ENCODE results near the gene CHRNA5.

CHRNA5 gene

DNA sequence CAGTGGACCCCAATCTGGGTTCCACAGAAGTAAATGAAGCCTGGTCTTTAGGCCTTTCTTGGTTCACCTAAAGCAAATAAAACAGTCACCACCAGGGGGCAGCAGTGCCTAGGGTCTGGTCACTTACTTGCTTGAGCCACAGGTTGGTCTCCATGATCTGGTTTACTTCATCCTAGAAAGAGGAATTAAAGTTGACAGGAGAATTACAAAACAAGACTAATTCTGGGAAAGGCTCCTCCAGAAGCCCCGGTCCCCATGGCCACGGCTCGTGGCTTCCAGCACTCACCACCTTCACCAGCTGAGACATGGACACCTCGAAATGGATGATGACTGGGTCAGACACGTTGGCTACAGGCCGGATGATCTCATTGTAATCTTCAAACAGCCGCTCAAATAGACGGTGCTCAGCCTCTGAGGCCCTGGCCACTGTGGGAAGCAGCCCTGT, 53.2 kb downstream of the CHRNA5 start:
- Mint-ChIP-seq H3K27ac (no peak overlapping the region), H3K27me3 (peaks cover 39 to 48% of the 10 kb centered on the region in 2 donors)

DNA sequence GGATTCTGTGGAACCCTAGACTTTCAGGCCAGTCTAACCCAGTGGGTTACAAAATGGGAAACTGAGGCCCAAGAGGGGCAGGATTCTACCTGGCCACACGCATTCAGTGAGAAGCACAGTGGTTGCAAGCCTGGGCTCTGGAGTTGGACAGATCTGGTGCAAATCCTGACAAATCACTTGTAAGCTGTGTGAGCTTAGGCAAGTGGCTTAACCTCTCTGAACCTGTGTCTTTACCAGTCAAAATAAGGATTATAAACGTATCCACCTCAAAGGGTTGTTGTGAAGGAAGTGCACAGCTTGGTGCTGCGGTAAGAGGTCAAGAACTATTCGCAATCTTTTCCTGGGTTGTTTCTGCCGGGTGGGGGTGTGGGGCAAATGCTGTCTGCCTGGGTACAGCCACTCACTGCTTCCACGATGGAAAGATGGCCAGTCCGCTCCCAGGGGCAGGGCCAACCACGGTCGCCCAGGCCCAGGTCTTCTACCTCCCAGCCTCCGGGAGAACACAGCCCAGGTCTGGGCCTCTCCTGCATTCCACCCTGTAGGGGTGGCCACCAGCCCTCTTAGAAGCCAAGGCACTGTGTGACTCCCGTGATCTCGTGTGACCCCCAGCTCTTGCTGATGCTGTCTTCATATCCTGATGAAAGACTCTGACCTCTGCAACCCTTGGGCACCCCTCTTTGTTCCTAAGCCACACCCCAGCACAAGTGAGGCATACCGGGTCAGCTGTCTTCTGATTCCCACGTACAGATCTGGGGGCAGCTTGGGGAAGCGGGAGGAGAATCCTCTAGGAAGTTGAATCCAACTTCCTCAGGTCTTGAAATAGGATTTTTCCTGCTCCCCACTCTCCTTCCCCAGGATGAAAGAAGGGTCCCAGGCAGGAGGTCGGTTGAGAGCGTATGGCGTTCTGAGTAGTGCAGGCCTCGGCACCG, 54.0 kb downstream of the CHRNA5 start:
- Mint-ChIP-seq H3K27ac (no peak overlapping the region), H3K27me3 (peaks cover 47 to 56% of the 10 kb centered on the region in 2 donors), H3K4me3 (no peak overlapping the region), H3K36me3 (ENCODE audit: insufficient read depth) (no peaks in the 10 kb centered on the region), H3K9me3 (no peaks in the 10 kb centered on the region), H3K4me1 (ENCODE audit: low read depth in 2 of 2) (peaks cover 0 to 5% of the 10 kb centered on the region in 2 donors)
- DNase-seq (no peak), ATAC-seq (replicated peaks) (no peak)

More for the DNA sequence above, 53.2 kb downstream of the CHRNA5 start:
- peaks cover 0 to 5% of the 10 kb centered on the region in 2 donors for H3K4me1 Mint-ChIP-seq (ENCODE audit: low read depth in 2 of 2)
- H3K4me3 Mint-ChIP-seq: no peak overlapping the region
- no peaks in the 10 kb centered on the region for H3K9me3 Mint-ChIP-seq
- no peaks in the 10 kb centered on the region for H3K36me3 Mint-ChIP-seq (ENCODE audit: insufficient read depth)
- DNase-seq: peak; percentile 76 to 82 (median 82)
- peak; percentile 43 for ATAC-seq (replicated peaks)

DNA sequence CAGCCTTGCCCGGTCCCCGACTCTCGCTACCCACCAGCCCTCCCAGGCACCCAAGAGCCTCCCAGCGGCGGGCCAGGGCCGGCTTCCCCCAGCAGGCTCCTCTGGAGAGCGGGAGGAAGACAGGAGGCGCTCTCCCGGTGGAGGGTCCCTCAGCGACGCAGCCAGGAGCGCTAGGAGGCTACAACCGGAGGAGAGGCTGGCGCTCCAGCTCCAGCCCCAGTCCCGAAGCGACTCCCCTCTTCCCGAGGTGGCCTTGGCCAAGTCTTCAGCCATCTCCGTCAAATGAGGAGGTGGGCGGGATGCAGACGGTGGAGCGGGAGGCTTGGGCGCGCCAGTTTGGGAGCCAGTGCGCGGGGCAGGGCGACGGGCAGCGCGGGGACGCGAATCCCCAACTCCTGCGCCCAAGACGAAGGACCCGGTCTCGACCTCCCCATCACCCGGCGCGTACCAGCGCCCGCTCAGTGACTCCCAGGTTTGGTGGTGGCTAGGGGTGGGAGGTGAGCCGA, 54.8 kb downstream of the CHRNA5 start:
- Mint-ChIP-seq H3K27me3 (peaks cover 50 to 64% of the 10 kb centered on the region in 2 donors), H3K4me1 (ENCODE audit: low read depth in 2 of 2) (peaks cover 0 to 5% of the 10 kb centered on the region in 2 donors), H3K36me3 (ENCODE audit: insufficient read depth) (no peaks in the 10 kb centered on the region), H3K9me3 (no peaks in the 10 kb centered on the region), H3K4me3 (no peak overlapping the region), H3K27ac (no peak overlapping the region)
- no peak for DNase-seq
- ATAC-seq (replicated peaks): no peak

DNA sequence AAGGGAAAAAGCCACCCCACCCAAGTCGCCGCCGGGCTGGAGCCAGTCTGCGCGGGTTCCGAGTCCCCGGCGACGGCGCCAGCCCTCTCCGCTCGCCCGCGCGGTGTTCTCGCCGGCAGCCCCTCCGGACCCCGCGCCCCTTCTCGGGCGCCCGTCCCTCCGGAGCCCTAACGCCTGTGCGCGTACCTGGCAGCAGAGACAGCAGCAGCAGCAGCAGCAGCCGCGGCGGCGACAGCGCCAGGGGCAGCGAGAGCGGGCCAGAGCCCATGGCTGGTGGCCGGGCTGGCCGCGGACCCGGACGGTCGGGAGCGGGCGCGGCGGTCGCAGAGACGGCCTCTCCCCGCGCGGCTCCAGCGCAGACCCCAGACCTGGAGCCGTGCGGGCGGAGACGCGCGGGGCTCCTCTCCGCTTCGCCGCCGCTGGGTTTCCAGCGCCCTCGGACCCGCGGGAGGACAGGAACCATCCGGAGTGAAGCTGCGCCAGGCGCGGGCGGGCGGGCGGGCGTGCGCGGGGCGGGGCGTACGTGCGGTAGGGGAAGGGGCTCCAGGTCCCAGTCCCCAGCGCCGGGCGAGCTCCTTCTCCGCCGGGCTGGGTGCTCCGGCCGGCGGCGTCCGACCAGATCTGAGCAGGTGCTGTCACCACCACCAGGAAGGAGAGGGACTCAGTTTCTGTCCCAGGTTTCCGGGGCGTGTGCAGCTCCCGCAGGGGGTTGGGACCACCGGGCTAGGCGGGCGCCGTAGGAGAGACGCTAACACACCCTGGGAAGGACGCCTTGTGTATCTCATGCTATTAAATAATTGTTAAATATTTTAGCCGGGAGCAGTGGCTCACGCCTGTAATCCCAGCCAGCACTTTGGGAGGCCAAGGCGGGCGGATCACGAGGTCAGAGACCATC, 55.5 kb downstream of the CHRNA5 start, which contains the start of gene CHRNA3:
Gene CHRNA3, minus strand, starts transcription at position 470 of the 895 bp plus-strand sequence. Its CDS starts 202 bp downstream, at position 268.
- Mint-ChIP-seq H3K27me3 (peaks cover 50 to 71% of the 10 kb centered on the region in 2 donors), H3K36me3 (ENCODE audit: insufficient read depth) (no peaks in the 10 kb centered on the region)

DNA sequence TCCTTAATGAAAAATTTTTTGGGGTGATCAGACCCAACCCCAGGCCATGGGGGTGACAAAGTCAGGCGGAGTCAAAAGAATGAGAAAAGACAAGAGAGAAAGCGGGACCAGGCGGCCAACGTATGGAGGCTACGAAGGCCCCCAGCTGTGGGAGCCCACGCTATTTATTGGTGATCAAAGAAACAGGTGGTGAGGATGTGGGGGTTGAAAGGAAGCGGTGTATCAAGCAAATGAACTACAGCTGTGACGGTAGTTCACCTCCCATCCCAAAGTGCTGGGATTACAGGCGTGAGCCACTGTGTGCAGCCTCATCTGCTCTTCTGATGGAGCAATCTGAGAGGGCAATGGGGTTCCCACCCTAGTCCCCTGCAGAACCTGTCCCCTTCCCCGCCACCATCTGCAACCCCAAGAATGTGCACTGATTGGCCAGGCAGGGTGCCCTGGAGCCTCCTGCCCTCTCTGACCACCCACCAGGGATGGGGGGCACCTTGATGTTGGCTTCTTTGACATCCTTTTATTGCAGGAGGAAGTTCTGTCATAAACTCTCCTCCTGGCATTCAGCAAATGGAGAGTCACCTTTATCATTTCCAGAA, 56.6 kb downstream of the CHRNA5 start:
- Mint-ChIP-seq H3K9me3 (no peaks in the 10 kb centered on the region), H3K4me1 (ENCODE audit: low read depth in 2 of 2) (peaks cover 0 to 7% of the 10 kb centered on the region in 2 donors), H3K27ac (no peak overlapping the region), H3K27me3 (peaks cover 59 to 82% of the 10 kb centered on the region in 2 donors), H3K36me3 (ENCODE audit: insufficient read depth) (no peaks in the 10 kb centered on the region), H3K4me3 (no peak overlapping the region)
- no peak for ATAC-seq (replicated peaks)
- no peak for DNase-seq

More for the DNA sequence above, 55.5 kb downstream of the CHRNA5 start, which contains the start of gene CHRNA3:
- ATAC-seq (replicated peaks): no peak
- Mint-ChIP-seq H3K27ac (no peak within 1 kb of the TSS), H3K4me3 (no peak within 1 kb of the TSS), H3K9me3 (no peaks in the 10 kb centered on the region), H3K4me1 (ENCODE audit: low read depth in 2 of 2) (peaks cover 0 to 7% of the 10 kb centered on the region in 2 donors)
- DNase-seq: no peak

DNA sequence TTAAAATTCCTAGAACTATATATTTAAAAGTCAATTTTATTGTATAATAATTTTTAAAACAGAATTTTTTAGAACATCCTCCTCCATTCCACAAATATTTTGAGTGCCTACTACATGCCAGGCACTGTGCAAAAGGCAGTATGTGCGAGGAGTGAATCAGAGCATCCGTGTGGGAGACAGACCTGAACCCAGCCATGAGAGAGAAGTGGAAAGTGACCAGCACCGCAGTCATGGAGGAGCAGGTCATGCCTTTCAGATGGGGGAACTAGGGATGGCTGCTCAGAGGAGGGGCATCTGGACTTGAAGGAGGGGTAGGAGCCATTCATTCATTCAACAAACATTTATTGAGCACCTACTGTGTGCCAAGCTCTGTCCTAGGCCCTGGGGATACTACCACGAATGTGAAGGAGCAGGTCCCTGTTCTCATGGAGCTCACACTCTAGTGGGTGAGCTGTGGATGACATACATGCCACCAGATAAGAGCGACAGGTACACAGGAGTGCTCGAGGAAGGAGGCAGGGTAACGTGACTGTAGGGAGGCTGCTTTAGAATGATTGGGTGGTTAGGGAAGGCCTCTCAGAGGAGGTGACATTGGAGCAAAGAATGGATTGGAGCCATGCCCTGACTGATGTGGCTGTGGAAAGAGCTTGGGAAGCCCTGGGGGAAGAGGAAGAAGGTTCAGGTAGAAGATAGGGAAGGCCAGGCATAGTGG, 58.6 kb downstream of the CHRNA5 start:
- no peaks in the 10 kb centered on the region for H3K36me3 Mint-ChIP-seq (ENCODE audit: insufficient read depth)
- no peaks in the 10 kb centered on the region for H3K9me3 Mint-ChIP-seq

DNA sequence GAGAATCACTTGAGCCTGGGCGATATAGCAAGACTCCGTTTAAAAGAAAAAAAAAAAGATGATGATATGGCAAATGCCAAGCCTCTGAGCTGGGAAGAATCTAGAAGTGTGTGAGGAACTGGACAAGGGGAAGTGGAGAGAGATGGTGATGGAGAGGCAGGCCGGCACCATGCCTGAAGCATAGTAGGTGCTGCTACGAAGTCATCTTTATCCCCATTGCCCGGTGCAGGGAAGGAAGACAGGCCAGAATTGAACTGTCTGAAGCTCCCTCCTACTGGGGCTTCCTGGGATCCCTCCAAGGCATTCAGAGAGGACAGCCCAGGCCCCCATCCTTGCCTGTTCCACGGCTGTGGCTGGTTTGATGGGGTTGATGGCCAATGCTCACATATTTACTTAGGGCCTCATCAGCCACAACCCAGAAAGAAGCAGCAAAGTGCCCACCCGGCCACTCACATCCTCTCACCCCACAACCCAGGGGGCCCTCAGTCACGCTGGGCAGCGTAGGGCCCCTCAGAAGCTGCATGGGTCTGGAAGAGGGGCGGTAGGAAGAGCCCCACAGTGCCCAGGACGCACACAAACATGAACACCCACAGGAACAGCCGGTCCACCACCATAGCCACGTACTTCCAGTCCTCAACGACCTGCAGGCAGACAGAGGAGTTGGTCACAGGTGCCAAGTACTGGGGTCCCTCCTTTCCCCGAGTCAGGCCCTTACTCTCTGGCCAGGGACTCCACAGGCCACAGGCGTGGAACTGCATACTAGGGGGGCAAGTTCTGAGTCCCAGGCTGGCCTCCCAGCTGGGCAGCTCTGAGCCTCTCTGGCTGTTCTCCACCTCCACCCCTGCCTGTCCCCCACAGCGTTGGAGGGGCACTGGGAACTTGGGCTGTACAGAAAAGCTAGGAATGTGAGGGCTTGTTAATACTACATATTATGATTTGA, 59.6 kb downstream of the CHRNA5 start:
- no peak for DNase-seq
- no peak for ATAC-seq (replicated peaks)
- Mint-ChIP-seq H3K4me3 (no peak overlapping the region), H3K9me3 (no peaks in the 10 kb centered on the region), H3K27me3 (peaks cover 69 to 92% of the 10 kb centered on the region in 2 donors), H3K36me3 (ENCODE audit: insufficient read depth) (no peaks in the 10 kb centered on the region), H3K4me1 (ENCODE audit: low read depth in 2 of 2) (peaks cover 0 to 5% of the 10 kb centered on the region in 2 donors), H3K27ac (no peak overlapping the region)

More for the DNA sequence above, 58.6 kb downstream of the CHRNA5 start:
- no peak for DNase-seq
- H3K27me3 Mint-ChIP-seq: peaks cover 68 to 92% of the 10 kb centered on the region in 2 donors
- no peak for ATAC-seq (replicated peaks)
- H3K4me3 Mint-ChIP-seq: no peak overlapping the region
- peaks cover 0 to 5% of the 10 kb centered on the region in 2 donors for H3K4me1 Mint-ChIP-seq (ENCODE audit: low read depth in 2 of 2)
- H3K27ac Mint-ChIP-seq: no peak overlapping the region

DNA sequence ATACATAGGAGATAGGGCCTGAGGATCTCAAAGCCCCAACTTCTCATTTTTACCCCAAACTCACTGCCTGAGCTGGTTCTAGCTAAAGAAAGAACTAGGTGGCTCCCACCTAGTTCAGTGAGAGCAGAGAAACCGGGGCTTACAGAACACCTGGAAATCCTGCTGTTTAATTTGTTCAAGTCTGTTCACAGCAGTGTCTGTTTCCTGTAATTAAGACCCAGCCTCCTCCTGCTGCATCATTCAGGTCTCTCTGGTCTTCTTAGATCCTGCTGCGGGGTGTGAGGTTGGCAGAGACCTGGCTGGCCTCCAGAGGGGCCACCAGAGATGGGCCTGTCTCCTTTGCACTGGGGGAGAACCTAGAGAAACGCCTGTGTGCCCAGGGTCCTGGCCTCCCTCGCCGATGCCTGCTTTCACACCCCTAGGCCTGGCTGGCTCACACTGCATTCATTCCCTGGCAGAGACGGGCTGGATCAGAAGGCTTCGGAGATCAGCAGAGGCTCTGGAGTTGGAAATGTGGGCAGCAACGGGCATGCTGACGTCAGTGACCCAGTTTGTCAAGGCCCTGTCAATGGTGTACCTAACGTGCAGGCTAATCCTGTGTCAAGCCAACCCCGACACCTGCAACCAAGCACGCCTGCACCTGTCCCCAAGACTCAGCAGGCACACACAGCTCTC, 60.4 kb downstream of the CHRNA5 start:
- Mint-ChIP-seq H3K9me3 (no peaks in the 10 kb centered on the region), H3K27me3 (peaks cover 70 to 90% of the 10 kb centered on the region in 2 donors), H3K4me3 (no peak overlapping the region), H3K27ac (no peak overlapping the region), H3K36me3 (ENCODE audit: insufficient read depth) (no peaks in the 10 kb centered on the region), H3K4me1 (ENCODE audit: low read depth in 2 of 2) (peaks cover 0 to 5% of the 10 kb centered on the region in 2 donors)
- ATAC-seq (replicated peaks) (no peak), DNase-seq (no peak)

DNA sequence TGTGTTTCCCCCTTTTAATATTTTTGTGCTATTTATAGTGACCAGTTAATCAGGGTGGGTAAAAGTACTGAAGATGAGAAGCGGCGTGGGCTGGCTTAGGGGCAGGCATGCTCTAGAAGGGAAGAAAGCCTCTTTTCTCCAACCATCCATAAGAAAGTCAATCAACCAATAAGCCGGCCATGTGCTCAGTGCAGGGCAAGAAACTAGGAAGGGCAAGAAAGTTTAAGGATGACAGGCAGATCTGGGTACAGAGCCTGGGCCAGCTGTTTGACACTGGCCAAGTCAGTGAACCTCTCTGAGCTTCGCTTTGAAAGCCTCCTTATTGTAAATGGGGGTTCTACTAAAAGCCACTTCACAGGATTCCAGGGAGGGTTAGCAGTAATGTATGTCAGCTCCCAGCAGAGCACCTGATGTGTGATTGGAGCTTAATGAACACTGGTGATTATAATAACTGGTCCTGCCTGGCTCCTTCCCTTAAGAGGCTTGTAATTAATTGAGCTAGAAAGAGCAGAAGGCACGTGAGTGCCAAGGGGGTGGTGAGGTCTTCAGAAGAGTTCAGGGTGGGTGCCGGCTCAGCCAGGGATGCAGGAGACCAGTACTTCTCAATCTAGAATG, 61.2 kb downstream of the CHRNA5 start:
- no peak overlapping the region for H3K4me3 Mint-ChIP-seq
- DNase-seq (no peak), ATAC-seq (replicated peaks) (no peak)
- peaks cover 0 to 5% of the 10 kb centered on the region in 2 donors for H3K4me1 Mint-ChIP-seq (ENCODE audit: low read depth in 2 of 2)
- no peaks in the 10 kb centered on the region for H3K36me3 Mint-ChIP-seq (ENCODE audit: insufficient read depth)
- no peaks in the 10 kb centered on the region for H3K9me3 Mint-ChIP-seq
- H3K27ac Mint-ChIP-seq: no peak overlapping the region
- peaks cover 66 to 84% of the 10 kb centered on the region in 2 donors for H3K27me3 Mint-ChIP-seq

DNA sequence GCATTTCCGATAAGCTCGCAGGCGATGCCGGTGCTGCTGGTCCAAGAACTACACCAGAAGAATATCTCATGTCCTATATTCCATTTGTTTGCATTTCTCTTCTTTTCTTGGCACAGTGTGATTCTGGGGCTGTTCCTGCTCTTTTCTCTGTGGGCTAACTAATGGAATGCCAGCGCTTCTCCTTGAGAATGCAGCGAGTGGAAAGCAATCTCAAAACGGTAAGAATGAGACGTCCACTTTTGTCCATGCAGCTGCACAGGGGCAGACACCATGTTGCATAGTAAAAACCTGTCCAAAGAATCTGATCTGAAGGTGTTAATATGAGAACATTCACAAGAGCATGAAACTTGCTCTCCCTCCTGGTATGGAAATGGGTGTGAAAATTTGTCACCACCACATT, 62.0 kb downstream of the CHRNA5 start:
- Mint-ChIP-seq H3K9me3 (no peaks in the 10 kb centered on the region), H3K4me1 (ENCODE audit: low read depth in 2 of 2) (peaks cover 0 to 2% of the 10 kb centered on the region in 2 donors), H3K27ac (no peak overlapping the region), H3K4me3 (no peak overlapping the region), H3K27me3 (peaks cover 57 to 75% of the 10 kb centered on the region in 2 donors), H3K36me3 (ENCODE audit: insufficient read depth) (no peaks in the 10 kb centered on the region)
- ATAC-seq (replicated peaks) (no peak), DNase-seq (no peak)

DNA sequence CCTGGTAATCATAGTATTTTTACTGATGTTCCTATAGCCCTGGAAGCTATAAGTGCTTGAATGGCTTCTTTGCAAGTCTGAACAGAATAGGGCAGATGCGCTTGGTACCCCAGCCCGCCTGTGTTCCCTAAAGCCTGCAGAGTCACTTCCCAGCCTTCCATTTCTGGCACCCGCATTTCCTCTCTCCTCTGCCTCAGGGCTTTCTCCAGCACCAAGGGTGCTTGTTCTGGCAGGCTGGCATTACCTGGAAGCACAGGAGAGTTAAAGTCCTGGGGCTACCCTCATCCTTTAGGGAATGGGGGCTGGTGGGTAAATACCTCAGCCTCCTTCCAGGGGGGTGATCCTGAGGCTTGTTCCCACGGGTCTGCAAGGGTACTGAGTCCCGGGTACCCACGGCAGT, 62.9 kb downstream of the CHRNA5 start:
- Mint-ChIP-seq H3K4me1 (ENCODE audit: low read depth in 2 of 2) (peaks cover 0 to 2% of the 10 kb centered on the region in 2 donors), H3K27me3 (peaks cover 50 to 74% of the 10 kb centered on the region in 2 donors), H3K9me3 (no peaks in the 10 kb centered on the region), H3K36me3 (ENCODE audit: insufficient read depth) (no peaks in the 10 kb centered on the region), H3K4me3 (no peak overlapping the region), H3K27ac (no peak overlapping the region)
- DNase-seq: no peak
- no peak for ATAC-seq (replicated peaks)

Measured in effector memory CD8-positive, alpha-beta T cell (primary cell).